GM21381 (cell line): Measurements from ENCODE around the gene ISOC2.
A peak's percentile ranks its signal among the peaks of the same experiment; 100 is the strongest.

Source experiments
- ATAC-seq: cut with Tn5 transposase; IDR thresholded peaks from one replicate; pipeline ENCODE4 v1.9.1; 2021; ENCODE audit warnings: mild to moderate bottlenecking, moderate library complexity; ENCODE audit not compliant: unreplicated experiment

Gene ISOC2

GRCh38 chr19:55479451-55480230, 18.2 kb upstream of the ISOC2 start:
- no peak for ATAC-seq

GRCh38 chr19:55479045-55479444, 17.6 kb upstream of the ISOC2 start:
- no peak for ATAC-seq

- ATAC-seq = no peak
Measured at GRCh38 chr19:55478364-55478763, 16.9 kb upstream of the ISOC2 start.

DNA sequence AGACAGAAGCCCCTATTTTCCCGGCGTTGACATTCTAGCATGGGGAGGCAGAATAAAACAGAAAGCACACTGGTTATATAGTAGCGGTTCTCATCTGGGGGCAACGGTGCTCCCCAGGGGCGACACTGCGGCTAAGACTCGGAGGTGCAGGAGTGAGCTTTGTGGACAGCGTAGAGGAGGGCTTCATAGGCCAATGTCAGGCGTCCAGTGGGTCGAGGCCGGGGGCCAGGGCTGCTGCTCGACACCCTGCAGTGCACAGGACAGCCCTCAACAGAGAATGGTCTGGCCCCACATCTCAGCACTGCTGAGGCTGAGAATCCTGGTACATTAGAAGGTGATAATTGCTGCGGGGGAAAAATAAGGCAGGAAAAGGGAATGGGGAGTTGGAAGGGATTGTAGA, 16.5 kb upstream of the ISOC2 start:
- no peak for ATAC-seq

DNA sequence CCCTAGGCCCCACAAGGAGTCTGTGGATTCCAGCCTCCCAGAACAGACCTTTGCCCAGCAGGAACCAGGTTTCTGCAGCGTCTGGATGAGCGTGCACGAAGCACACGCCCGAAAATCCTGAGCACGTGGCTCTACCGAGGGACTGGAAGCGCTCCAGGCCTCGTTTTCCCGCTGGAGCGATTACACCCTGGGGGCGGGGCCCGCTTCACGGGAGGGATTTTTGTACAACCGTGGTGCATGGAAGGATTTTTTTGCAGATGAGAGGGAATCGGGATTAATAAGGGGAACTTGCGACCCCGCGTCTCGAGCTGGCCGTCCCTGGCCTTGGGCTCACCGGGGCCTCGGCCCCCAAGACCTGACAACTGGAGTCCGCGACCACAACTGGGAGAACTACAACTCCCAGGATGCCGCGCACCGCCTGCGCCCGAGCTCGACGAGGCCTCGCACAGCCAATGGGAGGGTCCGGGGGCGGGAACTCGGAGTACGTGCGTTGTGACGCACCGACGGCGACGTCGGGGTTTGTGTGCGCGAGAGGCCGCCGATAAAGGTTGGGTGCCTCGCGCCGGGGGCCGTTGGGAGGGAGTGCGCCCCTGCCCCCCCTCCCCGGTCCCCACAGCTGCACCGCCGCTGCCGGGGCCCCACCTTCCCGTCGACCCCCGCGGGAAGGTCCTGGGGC, 14.8 kb upstream of the ISOC2 start, which contains the start of gene ZNF628:
Gene ZNF628 (plus strand): TSS at position 518 of the 676 bp plus-strand sequence. CDS start 3,294 bp downstream, outside the sequence.
- peak; percentile 94 for ATAC-seq

- no peak for ATAC-seq
Measured at GRCh38 chr19:55474269-55475265, 13.1 kb upstream of the ISOC2 start.

DNA sequence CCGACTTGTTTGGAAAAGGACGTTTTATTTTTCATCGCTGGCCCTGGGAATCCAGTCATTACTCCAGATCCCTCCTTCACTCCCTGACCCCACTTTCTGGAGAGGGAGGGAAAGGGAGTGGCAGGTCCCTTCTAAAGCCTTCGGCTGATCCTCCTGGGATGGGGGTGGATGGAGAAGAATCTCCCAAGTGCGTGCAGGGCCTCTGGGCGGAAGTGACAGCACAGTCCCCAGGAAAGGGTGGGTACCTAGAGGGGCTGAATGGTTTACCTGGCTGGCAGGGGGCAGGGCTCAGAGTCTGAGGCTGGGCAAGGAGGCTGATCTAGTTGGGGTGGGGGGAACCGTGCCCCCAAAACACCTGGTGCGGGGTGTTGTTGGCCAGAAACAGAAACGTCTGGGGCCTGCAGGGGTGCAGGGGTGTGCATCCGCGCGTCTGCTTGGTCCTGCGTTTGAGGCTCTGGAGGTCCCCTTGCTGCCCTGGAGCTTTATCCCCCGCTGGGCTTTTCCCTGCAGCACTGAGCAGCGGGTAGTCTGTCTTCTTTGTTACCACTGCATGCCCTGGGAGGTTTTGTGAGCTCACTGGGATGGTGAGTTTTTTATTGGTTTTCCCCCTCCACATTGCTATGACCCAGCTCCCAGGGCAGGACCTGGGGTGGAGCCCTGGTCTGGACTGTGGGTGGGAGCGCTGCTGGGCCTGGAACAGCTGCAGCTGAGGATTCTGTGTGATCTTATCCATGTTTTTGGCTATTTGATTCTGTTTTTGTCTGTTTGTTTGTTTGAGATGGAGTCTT, 12.0 kb upstream of the ISOC2 start:
- ATAC-seq = no peak

GRCh38 chr19:55472463-55472862, 11.0 kb upstream of the ISOC2 start:
- ATAC-seq = no peak

DNA sequence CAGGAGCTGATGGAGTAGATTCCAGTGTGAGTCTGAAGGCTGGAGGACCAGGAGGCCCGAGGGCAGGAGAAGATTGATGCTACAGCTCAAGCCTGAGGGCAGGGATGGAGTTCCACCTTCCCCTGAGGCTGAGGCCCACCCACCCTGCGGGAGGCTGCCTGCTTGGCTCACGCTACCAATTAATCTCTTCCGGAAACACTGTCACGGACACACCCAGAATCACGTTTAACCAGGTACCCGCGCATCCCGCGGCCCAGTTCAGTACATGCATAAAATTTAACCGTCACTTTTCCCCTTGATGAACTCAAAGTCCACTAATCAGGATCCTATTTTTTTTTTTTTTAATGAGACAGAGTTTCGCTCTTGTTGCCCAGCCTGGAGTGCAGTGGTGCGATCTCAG, 9.8 kb upstream of the ISOC2 start:
- no peak for ATAC-seq

DNA sequence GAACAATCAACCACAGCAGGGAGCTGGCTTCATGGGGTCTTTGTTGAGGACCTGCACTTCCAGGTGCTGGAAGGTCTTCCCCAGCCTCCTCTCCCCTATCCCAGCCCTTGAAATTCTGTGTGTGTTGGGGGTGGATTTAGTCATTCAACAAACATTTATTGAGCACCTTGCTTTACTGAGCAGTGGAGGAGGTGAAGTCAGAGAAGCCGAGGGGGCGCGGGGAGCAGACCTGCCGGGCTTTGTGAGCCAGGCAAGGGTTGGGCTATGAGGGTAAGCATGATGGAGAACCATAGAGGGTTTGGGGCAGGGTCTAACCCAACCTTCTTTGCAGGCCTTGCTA, 6.6 kb upstream of the ISOC2 start:
- no peak for ATAC-seq

- no peak for ATAC-seq
Measured at GRCh38 chr19:55467236-55468053, 6.0 kb upstream of the ISOC2 start.

DNA sequence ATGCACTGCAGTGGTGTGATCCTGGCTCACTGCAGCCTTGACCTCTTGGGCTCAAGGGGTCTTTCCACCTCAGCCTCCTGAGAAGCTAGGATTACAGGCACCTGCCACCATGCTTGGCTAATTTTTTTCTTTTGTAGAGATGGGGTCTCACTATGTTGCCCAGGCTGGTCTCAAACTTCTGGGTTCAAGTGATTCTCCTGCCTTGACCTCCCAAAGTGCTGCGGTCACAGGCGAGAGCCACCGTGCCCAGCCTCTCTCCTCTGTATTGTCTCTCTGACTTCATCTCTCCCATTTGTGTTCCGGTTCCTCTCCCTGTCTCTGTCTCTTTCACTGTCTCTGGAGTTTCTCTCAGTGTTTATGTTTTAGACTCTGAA, 4.8 kb upstream of the ISOC2 start:
- no peak for ATAC-seq

DNA sequence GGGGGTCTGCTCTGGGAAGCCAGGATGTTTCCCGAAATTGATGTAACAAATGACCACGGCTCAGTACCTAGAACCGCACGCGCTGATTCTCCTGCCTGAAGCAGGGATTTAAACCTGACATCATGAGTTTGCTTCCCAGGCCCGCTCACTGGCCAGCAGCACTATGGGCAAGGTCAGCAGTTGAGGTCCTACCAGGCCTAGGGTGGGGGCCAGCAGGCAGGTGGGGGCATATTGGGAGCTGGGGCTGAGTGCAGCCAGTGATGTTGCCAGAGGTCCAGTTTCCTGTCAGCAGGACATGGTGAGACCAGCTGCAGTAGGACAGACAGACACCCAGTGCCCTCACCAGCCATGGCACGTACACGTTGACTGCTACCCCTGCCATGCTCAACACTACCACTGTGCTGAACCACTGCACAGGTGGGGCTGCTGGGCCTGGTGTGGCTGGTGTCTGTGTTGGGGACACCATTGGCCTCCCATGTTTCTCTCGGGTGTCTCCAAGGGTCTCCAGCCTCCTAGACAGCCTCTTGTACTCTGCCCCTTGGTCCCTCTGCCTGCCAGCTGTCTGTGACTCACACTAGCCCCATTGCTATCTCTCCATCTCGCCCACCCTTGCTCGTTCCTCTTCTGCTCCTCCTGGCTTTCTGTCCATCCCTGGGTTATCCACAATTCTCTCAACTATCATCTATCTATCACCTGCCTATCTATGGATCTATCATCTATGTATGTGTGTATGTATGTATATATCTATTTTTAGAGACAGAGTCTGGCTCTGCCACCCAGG, 4.2 kb upstream of the ISOC2 start:
- ATAC-seq = no peak

DNA sequence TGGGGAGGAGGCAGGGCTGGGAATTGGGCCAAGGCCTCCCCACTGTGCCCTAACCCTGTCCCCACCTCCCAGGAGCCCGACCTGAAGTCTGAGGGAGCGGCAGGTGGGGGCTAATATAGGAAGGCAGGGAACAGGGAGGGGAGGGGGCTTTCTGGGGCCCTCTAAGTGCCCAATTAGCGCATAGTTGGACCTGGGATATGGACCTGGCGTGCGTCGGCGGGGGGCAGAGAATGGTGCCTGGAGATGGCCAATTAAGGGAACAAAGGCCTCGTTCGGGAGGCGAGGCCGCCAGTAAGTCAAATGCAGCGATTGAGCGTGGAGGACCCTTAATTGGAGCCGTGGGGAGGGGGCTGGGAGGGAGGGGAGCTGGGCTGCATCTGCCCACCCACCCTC, 3.2 kb upstream of the ISOC2 start, which contains the start of gene C19orf85:
Gene C19orf85 (minus strand): TSS at position 90 of the 393 bp plus-strand sequence. CDS start 197 bp downstream, outside the sequence.
- no peak for ATAC-seq

DNA sequence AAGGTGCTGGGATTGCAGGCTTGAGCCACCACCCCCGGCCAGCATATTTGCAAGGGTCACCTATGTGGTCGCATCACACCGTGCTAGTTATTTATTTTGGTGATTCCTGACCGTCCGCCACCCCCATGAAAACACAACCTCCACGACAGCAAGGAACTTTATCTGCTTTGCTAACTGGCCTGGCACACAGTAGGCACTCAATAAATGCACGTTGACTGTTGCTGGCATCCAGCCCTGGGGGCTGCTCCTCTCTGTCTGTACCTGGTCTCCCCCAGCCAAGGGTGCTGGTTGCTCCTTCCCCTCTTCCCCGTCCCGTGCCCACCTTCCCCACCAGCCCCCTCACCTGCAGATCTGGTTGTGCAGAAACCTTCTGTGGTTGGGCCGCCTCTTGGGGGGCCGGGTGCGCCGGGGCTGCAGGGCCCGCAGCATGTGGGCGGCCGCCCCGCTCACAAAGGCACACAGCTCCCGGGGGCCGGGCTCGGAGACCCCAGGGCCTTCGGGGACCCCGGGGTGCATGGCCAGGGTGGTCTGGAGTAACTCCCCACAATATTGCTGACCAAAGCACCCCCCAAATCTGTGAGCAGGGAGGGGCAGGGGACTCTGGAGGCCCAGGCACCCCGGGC, 2.7 kb upstream of the ISOC2 start:
- no peak for ATAC-seq

DNA sequence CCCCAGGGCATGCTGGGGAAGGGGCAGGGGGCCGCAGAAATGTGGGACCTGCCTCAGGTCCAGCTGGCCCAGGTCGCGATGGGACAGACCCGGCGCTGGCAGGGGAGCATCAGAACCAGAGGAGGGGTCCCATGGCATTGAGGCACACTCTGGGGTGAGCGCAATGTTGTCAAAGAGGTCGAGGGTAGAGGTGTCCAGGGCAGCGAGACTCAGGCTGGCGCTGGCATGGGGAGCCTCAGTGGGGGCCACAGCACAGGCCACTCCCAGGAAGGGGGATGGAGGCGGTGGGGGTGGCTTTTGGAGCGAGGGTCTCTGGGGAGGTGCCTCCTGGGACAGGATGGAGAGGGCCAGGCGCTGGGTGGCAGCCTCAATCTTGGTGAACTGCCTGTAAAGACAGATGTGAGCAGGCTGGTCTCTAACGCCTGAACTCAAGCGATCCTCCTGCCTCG, 2.2 kb upstream of the ISOC2 start:
- ATAC-seq = no peak

DNA sequence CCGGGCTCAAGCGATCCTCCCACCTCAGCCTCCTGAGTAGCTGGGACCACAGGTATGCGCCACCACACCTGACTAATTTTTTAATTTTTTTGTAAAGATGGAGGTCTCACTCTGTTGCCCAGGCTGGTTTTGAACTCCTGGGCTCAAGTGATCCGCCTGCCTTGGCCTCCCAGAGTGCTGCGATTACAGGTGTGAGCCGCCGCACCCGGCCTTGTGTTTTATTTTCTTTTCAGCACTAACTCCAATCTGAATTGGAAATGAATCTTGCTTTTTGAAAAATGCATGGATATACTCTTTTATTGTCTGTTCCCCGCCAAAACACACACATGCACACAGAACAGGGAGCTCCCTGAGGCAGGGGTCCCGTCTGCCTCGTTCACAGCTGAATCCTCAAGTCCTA, 1.3 kb upstream of the ISOC2 start:
- ATAC-seq = no peak

DNA sequence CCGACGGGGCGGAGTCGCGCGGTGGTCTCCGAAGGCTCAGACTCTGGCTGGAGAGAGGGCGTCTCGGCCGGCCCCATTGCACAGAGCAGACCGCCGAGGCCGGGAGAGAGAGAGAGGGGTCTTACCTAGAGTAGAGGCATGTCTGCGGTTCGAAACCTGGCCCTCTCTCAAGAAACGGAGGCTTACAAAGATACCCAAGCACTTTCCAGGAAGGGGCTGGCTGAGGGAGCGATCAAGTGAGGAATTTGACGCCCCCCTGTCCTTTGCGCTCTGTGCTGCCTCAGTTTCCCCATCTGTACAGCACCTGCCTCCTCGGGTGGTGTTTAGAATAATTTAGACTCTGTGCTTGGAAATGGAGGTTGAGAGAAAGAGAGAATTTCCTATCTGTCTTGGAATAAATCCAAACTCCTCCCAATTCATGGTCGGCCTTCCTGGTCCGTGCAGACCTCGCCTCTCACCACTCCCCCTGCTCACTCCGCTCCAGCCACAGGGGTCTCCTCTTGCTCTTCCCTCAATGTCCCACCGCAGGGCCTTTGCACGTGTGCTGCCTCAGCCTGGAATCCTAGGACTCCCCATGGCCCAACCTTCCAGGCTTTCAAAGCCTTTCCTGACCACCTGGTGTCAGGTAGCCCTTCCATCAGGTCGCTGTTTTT, 658 bp upstream of the ISOC2 start:
- ATAC-seq = no peak
